GM19438 (cell line): ENCODE measurements around the gene LDLRAD4.

ENCODE experiments used
- ATAC-seq: cut with Tn5 transposase; IDR thresholded peaks from one replicate; pipeline ENCODE4 v1.9.1; 2021; ENCODE audit warnings: low read depth; ENCODE audit not compliant: unreplicated experiment

The LDLRAD4 gene

DNA sequence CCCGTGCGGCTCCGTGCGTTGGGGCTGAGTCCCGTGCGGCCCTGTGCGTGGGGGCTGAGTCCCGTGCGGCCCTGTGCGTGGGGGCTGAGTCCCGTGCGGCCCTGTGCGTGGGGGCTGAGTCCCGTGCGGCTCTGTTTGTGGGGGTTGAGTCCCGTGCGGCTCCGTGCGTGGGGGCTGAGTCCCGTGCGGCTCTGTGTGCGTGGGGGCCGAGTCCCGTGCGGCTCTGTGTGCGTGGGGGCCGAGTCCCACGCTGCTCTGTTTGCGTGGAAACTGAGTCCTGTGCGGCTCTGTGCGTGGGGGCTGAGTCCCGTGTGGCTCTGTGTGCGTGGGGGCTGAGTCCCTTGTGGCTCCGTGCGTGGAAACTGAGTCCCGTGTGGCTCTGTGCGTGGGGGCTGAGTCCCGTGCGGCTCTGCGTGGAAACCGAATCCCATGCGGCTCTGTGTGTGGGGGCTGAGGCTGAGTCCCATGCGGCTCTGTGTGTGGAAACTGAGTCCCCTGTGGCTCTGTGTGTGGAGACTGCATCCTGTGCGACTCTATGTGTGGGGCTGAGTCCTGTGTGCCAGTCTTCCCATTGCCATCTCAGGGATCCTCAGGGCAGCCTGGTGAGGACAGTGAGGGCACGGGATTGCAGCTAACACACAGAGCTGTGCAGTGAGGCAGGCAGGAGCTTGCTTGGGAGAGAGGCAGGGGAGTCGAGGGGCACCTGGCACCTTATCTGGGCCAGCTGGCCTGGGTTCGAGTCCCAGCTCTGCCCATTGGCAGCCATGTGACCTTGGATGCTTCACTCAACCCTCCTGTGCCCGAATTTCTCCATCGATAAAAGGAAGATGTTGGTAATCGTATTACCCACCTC is 44.5 kb downstream of the LDLRAD4 start:
- ATAC-seq, result no peak

DNA sequence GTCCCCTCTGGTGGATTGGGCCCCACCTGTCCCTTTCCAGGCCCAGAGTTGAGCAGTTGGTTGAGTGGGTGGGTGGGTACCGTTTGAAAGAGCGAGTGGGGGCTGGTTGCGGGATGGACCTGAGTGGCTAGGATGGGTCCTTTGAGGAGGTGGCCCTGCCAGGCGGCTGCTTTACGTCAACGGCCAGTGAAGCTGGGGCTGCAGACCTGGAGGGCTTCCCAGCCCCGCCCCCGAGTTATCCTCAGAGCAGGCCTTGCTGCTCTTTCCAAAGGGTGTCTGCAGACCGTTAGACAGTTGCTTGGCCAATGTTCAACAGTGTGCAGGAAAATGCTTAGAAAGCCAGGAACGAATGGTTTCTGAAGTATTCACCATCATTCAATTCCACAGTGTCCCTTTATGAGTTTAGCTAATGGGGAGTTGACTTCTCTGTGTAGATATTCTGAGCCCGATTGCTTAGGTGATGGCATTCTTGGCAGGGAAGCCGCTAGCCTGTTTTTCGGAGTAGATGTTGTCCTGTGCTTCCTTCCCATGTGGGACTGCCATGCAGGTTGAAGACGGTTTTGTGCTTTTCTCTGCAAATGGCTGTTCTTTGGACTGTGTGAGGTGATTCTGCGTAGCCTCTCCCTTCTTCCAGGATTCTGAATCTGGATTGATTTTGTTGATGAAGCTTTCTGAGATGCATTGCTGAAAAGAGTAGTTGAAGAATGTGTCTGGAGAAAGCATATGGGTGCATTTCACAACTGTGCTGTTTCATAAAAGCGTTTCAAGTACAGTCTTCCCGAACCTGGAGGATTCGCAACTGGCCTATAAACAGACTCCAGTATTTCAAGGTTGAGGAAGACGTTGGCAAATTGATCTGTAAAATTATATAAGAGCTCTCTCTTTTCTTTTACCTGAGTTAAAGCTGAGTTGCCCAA is 45.8 kb downstream of the LDLRAD4 start:
- no peak for ATAC-seq

DNA sequence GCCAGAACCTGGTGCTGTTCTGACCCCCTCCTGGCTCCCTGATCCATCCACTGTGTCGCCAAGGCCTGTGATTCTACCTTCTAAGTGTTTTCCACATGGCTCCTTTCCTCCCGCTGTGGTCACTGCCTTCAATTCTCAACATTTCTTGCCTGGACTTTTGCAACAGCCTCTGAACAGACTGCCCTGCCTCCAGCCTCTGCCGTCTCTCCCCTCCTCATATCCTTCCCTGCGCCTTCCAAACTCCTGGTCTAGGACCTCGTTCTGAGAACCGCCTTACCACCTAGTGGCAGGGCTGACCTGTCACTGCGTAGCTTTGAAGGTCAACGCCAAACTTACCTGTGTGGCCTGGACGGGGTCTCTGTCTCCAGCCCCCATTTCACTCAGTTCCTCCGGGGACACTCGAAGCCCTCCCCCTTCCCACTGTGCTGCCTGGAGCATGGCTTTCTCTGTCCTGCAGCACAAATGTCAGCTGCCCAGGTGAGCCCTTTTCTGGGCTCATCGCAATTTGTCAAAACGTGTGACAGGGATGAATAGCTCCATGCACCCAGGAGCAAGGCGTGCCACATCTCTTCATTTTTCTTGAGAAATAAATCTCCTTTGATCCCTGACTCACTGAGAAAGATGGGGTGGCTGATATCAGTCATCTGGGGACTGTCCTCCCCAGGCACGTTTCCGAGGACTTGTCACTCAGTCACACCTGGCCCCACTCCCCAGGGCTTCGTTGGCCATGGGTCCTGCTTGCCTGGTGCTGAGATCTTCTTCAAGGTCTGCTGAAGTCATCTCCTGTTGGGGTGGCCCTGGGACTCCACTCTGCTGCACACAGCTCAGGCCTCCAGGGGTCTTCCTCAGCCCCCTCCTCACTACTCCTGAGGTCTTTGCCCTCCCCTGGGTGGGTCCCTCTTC is 46.7 kb downstream of the LDLRAD4 start:
- no peak for ATAC-seq

DNA sequence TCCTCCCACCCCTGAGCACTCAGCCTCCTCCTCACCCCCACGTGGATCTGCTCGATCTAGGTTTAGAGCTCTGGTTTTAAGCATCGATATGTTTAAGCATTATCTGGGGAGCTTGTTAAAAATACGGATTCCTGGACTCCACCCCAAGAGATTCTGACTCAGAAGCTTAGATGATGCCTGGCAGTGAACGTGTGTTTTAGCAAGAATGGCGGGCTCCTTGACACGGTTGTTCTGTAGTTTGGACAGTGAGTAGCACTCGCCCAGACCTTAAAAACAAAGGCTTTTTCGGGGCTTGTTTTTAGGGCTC is 47.3 kb downstream of the LDLRAD4 start:
- no peak for ATAC-seq

DNA sequence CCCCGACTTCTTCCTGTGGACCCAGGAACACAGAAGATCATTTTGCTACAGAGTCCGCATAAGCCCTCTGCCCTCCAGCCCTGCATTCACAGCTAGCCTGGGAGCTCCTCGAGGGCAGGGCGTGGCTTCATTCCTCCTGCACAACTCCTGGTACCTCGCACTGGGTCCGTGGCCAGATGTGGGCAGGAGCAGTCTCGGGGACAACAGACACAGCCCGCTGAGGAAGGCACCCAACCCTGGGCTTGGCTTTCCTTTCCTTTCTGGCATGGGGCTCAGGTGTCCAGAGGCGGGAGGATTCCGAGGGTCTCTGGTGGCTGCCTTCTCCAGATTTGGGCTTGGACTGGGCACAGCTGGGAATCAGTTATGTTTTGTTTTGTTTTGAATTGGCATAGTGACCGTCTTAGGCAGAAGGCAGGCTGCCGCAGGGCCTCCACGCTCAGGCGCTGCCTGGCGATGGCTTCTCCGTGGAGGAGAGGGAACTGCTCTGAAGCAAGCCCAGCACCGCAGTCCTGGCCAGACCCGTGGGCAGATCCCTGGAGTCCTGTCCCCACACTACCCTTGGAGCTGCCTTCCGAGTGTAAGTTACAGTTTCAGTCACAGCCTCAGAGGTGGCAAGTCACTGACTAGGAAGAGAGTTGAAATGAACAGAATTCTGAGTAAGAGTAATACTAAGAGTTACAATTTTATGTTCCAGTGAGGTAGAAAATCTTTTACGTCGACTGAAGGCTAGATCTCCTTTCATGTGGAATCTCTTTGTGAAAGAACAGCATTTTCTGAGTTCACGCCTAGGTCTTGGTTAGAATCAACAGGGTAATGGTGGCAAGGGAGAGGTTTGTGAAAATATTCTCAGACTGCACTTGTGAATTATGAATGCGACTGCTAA is 47.9 kb downstream of the LDLRAD4 start:
- no peak for ATAC-seq

DNA sequence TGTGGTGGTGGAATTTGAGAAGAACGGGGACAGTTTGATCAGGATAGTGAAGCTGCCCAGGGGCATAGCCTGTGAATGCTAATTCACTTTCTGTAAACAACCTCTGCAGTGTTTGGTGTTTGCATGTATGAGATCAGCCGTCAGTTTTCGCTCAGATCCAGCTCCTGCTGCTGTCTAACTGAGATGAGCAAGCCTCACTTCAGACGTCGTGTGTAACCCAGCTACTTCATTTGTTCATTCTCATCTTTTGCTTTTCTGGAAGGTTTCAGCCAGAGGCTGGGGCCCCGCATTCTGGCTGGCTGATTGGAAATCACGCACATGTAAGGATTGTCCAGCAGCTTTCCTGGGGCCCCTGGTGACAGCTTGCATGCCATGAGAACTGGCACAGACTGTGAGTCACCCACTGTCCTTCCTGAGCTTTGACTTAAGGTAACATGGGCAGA is 48.9 kb downstream of the LDLRAD4 start:
- no peak for ATAC-seq

DNA sequence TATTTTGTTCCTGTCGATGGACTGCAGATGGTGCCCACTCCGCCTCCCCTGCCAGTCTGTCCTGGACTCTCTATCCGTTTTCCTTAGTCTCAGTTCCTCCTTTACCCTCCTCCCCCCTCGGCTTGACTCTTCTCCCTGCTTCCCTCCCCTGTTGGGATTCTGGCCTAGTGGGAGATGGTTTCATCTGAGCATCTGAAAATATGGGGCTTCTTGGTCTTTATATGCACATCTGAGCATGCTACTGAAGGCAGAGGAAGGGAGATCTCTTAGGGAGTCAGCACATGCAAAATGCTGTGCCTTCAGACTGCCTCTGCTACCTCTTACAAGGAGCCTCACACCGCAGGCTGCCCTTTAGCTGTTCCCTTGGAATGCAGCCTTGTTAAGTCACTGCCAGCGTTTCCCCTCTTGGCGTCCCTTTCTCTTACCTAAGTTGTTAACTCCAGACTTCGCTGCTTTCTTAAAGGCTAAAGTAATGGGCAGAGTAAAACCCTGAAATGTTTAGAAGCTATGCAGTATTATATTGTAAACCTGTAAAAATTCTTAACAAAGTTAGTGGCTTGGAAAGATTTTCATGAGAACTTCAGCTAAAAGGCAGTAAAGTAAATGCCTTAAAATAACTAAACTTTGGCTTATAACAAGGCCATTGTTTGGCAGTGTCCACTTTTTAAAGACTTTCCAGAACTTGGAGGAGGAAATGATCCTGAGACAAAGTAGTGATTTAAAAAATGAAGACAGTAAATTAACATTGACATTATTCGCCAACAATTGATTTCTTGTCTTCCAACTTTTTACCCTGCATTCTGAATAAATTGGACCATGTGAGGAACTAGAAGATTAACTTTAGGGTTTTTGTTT is 49.8 kb downstream of the LDLRAD4 start:
- ATAC-seq, result no peak

DNA sequence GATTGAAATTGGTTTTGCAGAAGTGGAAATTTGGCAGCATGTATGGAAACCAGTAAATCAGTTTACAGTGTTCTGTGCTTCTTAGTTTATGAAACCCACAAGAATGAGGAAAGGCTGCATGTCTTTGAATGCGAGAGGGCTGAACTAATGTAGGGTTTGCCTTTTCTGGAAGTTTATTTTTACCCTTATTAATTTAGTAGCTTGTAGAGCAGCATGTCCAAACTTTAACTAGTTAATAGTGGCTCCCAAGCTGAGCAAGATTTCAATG is 50.4 kb downstream of the LDLRAD4 start:
- no peak for ATAC-seq

DNA sequence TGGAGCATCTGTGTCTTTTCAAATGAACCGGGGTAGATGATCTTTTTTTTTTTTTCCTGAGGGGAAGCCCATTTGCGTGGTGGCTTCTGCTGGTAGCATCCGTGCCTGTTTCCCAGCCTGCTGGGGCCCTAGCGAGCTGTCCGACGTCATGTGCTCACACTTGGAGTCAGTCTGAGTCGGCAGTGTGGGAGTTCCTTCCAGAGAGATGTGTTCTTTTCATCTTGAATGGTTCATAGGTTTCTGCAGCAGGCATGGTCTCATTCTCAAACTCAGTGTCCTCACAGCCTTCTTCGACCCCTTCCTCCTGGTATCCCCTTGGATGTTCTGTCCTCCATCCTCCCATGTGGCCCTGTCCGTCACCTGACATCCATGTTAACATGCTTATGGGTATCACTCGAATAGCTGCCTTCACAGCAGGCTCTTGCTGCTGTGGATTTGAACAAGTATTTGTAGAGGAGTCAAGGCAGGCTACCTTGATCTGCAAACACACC is 51.0 kb downstream of the LDLRAD4 start:
- ATAC-seq, result no peak

DNA sequence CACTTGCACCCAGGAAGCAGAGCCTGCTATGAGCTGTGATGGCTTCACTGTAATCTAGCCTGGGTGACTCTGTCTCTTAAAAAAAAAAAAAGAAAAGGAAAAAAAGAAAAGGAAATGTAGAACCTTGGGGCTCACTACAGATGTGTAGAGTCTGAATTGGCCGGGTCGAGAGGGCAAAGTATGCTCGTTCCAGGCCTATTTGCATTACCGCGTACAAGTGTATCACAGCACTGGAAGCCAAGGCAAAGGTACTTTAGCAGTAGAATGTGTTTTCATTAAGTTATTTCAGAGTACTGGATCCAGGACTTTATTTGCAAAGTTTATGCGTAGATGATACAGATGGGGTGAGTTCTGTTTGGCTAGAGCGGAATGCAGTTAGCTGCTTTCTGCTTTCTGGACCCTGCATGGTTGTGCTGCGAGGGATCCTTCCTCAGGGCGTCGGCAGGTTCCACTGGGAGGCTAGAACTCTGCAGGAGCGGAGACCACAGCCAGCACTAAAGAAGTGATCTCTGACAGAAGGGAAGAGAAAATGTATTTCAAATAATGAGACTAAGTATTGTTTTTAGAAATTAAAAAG is 51.8 kb downstream of the LDLRAD4 start:
- no peak for ATAC-seq

DNA sequence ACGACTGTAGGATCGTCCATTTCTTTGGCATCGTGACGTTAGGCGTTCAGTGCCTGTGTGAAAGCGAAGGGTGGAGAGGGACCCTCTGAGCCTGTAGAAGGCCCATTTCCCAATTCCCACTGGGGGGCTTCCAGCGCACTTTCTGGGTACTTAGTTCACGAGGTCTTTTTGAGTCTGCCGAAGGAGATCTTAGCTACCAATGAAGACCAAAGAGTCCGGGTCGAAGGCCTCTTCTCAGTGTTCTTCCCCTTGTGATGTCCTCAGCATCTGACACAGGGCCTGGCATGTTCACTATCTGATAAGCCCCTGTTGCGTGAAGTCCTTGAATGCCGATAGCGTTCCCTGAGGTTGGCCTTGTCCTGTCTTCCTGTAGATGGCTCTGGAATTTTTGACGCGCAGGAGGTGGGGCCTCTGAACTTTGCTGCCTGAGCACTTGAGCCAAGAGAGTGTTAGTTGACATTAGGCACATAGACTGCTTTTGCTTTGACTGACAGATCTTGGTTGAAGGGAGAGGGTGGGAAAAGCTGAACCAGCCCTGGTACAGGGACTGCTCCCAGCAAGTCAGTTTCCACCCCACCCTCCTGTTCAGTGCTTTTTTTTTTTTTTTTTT is 52.8 kb downstream of the LDLRAD4 start:
- no peak for ATAC-seq

DNA sequence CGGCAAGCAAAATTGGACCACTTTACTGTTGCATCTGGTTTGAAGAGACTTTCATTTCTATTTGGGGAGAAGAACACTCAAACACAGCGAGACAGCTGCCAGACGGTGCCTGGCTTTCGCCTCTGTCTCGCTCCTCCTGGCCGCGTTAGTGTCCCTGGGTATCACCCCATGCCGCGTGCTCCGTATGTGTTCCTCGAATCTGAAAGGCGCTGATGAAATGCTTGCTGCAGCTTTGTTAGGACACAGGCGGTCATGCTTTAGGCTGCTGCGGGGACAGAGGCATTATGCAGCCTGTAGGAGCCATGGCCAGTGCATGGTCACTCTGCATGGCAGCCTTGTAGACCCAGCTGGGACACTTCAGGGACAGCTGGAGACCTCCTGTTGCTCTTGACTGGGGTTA is 53.9 kb downstream of the LDLRAD4 start:
- no peak for ATAC-seq

DNA sequence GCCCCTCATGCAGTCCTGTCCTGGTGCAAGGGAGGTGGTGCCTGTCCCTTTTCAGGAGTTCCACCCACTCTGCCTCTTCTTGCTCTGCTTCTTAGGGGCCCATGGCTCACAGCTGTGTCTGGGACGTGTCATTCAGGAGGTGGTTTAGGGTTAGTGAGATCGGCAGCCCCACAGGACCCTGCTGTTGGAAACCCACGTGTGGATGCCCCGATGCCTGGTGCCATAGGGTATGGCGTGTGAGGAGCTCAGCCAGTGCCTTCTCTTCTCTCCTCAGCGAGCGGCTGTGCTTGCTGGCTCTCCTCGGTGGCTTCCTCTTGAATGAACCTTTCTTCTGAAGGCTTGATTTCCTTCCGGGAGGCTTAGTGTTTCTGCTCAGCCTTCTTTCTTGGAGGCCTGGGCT is 55.2 kb downstream of the LDLRAD4 start:
- ATAC-seq, result no peak

DNA sequence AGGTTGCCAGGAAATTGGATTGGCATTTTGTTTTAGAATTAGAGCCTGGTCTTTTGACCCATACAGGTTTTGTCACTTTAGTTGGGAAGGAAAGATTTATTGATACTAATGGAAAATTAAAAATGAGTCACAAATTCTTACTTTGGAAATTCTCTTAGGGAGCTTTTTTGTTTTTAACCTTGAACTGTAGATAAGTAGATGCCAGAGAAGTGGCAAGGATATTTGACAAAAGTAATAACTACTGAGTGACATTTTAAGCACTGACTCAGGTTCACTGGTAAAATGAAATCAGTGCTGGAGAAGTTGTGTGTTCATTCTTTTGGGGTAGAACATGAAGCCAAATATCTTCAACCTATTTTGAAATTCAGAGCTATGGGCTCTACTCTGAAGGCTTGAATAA is 56.5 kb downstream of the LDLRAD4 start:
- no peak for ATAC-seq

DNA sequence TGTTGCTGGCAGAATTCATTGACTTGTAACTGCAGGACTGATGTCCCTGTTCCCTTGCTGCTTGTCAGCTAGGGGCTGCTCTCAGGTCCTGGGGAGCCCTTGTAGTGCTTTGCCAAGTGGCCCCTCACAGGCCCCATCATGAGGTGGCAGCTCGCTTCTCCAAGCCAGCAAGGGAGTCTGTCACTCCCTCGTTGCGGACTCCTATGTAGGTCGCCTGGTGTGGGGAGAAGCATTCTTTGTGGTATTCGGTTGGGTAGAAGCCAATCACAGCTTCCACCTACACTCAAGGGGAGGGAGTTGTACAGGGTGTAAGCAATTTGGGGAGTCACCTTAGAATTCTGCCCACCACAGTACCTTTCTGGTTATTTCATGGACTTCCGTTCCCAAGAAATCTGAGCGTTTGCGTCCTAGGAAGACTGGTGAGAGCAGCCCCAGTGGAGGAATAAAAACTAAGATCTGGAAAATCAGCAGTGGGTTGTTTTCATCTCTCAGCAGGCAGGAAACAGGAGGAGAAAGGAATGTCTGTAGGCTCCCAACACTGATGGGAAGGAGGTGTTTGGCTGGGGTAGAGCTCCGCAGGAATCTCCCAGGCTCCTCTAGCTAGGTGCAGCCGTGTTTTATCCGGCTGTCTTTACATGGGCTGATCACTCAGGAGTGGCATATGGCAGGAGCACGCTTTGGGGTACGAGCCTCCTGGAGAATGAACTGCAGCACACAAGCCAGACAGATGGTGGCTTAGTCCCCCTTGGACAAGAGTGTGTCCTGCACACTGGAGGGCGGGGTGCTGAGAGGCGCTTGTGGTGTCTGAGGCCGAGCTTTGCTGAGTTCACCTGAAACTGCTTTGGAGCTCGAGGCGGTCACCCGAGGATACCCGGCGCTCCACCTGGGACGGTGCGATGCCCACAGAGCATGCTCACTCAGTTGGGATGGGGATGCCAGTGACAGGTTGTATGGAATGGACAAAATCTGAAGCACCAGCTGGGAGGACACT is 58.3 kb downstream of the LDLRAD4 start:
- no peak for ATAC-seq

DNA sequence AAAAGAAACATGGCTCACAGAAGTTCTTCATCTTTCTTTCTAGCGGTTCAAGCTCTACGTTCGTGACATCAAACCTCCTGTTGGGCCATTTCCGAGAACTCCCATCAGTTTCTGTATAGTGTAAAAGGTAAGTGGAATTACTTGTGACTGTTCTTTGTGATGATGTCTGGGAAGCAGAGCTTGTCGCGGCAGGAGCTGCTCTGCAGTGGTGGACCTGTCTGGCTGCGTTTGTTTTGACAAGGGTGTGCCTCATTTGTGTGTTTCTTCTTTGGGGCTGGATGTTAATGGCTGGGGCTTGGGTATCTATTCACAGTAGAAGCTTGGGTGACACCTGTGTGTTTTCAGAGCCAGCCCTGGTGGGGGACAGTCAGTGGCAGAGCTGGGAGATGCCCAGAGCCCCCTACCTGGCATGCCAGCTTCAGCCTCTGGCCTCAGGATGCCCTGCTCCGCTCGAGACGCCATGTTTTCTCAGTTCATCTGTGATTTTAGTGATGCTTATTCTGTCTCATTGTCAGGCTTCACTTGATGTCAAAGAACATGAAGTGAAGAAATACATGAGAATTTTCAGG is 59.6 kb downstream of the LDLRAD4 start:
- ATAC-seq, result no peak
